ENCODE data around the gene SLC43A2.

The SLC43A2 gene

DNA sequence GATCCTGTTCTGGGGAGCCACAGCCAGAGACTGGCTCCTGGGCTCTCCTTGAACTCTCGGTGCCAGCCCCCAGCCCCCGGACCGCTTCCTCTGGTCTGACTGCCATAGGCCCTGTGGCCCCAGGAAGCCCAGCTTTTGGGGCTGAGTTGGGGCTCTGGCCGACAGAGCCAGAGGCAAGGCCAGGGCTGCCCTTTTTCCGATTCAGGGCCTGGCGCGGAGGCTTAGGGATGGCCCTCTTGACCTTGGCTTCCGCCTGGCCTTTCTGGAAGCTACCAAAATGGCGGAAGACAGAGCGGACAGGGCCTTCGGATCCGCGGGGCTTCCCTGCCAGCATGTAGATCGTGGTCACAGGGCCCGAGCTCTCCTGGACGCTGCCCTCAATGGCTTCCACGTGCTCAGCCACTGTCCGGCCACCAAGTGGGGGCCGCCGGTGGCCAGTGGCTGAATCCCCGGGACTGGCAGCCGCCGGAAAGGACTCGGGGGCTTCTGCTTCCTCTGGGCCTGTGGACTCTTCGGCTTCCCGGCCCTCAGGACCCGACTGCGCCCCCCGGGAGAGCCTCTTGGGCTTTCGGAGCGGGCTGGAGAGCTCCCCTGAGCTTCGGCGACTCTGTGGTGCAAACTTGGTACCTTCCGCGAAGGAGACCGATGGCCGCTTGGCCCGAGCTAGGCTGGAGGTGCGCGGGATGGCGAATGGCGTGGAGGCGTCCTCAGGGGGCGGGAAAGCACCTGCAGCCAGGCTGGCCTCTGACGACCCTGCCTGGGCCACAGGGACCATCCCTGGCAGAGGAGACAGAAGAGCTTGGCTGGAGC lies 6.4 kb upstream of the SLC43A2 start:
- TF ChIP-seq, protein P1, sequence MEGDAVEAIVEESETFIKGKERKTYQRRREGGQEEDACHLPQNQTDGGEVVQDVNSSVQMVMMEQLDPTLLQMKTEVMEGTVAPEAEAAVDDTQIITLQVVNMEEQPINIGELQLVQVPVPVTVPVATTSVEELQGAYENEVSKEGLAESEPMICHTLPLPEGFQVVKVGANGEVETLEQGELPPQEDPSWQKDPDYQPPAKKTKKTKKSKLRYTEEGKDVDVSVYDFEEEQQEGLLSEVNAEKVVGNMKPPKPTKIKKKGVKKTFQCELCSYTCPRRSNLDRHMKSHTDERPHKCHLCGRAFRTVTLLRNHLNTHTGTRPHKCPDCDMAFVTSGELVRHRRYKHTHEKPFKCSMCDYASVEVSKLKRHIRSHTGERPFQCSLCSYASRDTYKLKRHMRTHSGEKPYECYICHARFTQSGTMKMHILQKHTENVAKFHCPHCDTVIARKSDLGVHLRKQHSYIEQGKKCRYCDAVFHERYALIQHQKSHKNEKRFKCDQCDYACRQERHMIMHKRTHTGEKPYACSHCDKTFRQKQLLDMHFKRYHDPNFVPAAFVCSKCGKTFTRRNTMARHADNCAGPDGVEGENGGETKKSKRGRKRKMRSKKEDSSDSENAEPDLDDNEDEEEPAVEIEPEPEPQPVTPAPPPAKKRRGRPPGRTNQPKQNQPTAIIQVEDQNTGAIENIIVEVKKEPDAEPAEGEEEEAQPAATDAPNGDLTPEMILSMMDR (IDR thresholded peaks at IDR 0.05; ENCODE audit: extremely low read depth, missing control alignments): no peak
- DNase-seq (ENCODE audit: low spot score): no peak

DNA sequence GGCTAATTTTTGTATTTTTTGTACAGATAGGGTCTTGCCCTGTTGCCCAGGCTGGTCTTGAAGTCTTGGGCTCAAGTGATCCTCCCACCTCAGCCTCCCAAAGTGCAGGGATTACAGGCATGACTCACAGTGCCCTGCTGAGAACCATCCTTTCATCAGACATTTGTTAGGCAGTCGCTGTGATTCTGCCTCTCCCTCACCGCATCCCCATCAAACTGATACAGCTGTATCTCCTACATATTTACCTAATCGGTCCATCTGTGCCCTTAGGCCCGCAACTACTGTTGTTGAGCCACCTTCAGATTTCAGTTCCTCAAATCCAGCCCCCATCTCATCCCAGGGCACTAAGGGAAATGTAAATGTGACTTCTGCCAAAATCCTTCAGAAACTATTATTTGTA lies 2.0 kb upstream of the SLC43A2 start:
- TF ChIP-seq, protein P1 (IDR thresholded peaks at IDR 0.05; ENCODE audit: extremely low read depth, missing control alignments): no peak
- DNase-seq (ENCODE audit: low spot score): no peak

DNA sequence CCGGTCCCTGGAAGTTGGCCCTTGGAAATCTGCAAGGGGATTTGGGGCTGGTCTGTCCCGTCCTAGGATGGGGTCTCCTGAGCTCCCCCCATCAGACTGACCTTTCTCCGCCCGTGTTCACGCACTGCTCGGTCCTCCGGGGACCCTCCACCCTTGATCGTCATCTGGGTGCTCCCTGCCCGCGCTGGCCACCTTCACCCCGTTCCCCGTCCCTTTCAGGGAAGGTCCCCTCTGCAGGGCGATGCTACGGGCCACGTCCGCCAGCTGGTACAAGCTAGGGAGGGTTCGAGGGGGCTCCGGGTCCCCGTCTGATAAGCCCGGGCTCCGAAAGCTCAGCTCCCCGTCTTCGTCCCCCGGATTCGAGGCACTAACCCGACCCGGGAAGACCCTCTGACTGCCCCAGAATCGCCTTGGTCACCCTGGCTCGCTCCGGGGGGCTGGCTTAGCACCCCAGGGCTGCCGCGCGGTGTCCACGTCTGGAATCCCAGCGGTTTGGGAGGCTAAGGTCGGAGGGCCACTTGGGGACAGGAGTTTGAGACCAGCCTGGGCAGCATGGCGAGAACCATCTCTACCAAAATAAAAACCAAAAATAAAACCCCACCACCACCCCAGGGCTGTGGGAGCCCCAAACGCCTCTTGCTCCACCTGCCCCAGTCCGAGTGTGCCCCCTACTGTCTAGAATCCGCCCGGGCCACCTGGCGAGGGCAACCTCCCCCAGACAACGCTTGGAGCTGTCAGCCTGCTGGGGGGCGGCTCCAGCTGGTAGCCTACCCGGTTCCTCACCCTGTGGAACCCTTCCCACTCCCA lies 1.1 kb upstream of the SLC43A2 start:
- DNase-seq (ENCODE audit: low spot score): peak; percentile 86

DNA sequence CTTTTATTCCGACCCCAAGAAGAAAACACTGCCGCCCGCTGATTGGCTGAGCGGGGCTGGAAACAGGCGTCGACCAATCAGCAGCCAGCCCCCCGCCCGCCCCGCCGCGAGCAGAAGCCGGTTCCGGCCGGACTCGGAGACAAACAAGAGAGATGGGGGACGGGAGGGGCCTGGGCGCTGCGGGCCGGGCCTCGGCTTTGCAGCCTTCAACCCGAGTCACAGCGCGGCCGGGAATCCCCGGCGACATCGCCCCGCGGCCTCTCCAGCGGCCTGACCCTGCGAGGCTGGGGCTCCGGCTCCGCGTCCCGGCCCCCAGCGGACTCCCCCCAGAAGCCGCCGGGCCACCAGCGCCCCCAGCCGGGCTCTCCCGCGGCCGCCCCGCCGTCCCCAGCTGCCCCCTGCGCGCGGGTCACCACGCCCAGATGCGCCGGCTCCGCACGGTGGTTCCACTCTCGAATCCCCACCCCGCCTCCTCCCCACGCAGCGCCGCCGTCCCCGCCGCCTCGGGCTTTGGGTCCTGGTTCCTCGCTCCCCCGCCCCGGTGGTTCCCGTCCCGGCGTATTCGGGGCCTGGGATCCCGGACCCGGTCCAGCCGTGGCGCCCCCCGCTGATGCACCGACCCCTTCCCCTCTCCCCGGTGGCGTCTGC lies 346 bp upstream of the SLC43A2 start:
- TF ChIP-seq, protein P1 (IDR thresholded peaks at IDR 0.05; ENCODE audit: extremely low read depth, missing control alignments): peak; percentile 37
- peak; percentile 99 for DNase-seq (ENCODE audit: low spot score)

More for the DNA sequence above, 1.1 kb upstream of the SLC43A2 start:
- TF ChIP-seq, protein P1 (IDR thresholded peaks at IDR 0.05; ENCODE audit: extremely low read depth, missing control alignments): peak; percentile 93

DNA sequence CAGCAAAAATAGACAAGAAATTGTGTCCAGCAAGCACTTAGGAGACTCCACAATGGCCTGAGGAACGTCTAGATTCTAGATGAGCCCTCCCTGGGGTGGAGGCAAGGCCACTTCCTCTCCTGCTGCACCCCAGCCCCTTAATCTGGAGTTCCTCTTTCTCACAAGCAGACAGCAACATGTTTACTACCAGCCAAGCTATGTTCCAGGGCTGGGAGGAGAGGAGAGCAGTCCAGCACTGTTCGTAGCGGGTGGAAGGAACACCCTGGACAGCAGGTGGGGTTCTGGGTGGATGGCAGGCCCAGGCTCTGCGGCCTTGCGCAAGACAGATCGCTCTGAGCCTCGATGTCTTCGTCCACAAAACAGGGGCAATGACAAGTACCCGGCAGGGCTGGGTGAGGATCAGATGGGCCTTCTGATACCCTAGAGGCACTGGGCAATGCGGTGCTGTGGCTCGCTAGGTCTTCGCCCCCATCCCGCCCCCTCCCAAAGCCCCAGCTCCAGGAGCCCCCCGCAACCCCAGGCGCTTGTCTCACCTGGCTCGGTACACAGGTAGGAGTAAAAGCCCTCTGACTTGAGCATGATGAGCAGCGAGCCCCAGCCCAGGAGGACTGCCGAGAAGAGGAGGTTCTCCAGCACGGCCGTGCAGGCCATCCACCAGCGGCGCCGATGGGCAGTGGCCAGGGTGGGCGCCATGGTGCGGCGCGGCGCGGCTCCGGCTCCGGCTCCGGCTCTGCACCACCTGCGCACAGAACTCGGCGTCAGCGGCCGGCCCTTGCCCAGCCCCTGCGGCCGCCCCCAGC lies 1.3 kb downstream of the SLC43A2 start:
- TF ChIP-seq, protein P1 (IDR thresholded peaks at IDR 0.05; ENCODE audit: extremely low read depth, missing control alignments): no peak

DNA sequence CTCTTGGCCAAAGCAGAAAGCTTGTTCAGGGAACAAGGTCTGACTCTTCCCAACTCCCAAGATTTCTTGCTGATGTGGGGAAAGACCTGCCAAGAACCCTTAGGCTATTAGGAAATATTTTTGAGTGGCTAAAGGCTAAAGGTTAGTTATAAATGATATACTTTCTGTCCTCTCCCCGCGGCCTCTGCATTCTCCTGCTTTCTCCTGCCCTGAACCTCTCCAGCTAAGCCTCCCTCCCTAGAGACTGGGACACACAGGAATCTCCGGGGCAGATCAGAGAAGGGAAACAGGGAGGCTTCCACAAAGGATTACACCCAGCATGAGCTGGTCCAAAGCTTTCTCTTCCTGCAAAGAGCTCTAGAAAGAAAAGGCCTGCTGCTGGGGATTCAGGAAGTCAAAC lies 2.3 kb downstream of the SLC43A2 start:
- no peak for DNase-seq (ENCODE audit: low spot score)
- TF ChIP-seq, protein P1 (IDR thresholded peaks at IDR 0.05; ENCODE audit: extremely low read depth, missing control alignments): no peak

More for the DNA sequence above, 1.3 kb downstream of the SLC43A2 start:
- peak; percentile 76 for DNase-seq (ENCODE audit: low spot score)

Measured in GM20000 (cell line).